Neural crest cell (in vitro differentiated cells): Measurements from ENCODE around the gene AGPAT1. TPM values are rescaled to one million over a fixed set of nuclear protein-coding genes. Genes with fewer than 3 reads are reported as not detected.

ENCODE experiments used
- DNase-seq: peaks from one replicate; pipeline ENCODE4 v3.0.0; 2021; ENCODE audit warnings: low read depth, mixed read lengths, low spot score
- H3K27ac Mint-ChIP-seq: one replicate; pipeline ENCODE4 v1.8.0; 2021; ENCODE audit warnings: mild to moderate bottlenecking, mixed read lengths; ENCODE audit not compliant: unreplicated experiment
- H3K27me3 Mint-ChIP-seq: 2 replicates; pipeline ENCODE4 v1.8.0; 2021; ENCODE audit warnings: low read depth, mild to moderate bottlenecking, mixed read lengths
- H3K36me3 Mint-ChIP-seq: 2 replicates; pipeline ENCODE4 v1.8.0; 2021; ENCODE audit warnings: low read depth, mild to moderate bottlenecking, mixed read lengths
- H3K4me1 Mint-ChIP-seq: 2 replicates; pipeline ENCODE4 v1.8.0; 2021; ENCODE audit warnings: mixed read lengths
- H3K4me3 Mint-ChIP-seq: one replicate; pipeline ENCODE4 v1.8.0; 2021; ENCODE audit warnings: mild to moderate bottlenecking, mixed read lengths
- H3K9me3 Mint-ChIP-seq: 2 replicates; pipeline ENCODE4 v1.8.0; 2021; ENCODE audit warnings: mixed read lengths
- total RNA-seq: library from RNA; stranded (reverse); gene quantifications from 2 replicates; pipeline ENCODE4 v1.2.1, GENCODE V29; 2021
- TF ChIP-seq, protein P1 (sequence below): fragments of 200-600 bp; sonication (generic); conservative IDR thresholded peaks from 2 replicates; pipeline ENCODE4 v1.5.0; 2021; ENCODE audit warnings: antibody characterized with exemption, mild to moderate bottlenecking

The AGPAT1 gene
- total RNA-seq, 1 donor from 2014 or later, result 88.9 TPM

GRCh38 chr6:32170294-32170693 lies 5.6 kb downstream of the AGPAT1 start:
- Mint-ChIP-seq H3K36me3 (peaks cover 27% of the 10 kb centered on the region), H3K9me3 (no peaks in the 10 kb centered on the region), H3K4me1 (peaks cover 49% of the 10 kb centered on the region), H3K27ac (no peak overlapping the region), H3K27me3 (peaks cover 3% of the 10 kb centered on the region), H3K4me3 (peak overlapping the region; percentile 61)
- no peak for DNase-seq
- TF ChIP-seq, protein P1, sequence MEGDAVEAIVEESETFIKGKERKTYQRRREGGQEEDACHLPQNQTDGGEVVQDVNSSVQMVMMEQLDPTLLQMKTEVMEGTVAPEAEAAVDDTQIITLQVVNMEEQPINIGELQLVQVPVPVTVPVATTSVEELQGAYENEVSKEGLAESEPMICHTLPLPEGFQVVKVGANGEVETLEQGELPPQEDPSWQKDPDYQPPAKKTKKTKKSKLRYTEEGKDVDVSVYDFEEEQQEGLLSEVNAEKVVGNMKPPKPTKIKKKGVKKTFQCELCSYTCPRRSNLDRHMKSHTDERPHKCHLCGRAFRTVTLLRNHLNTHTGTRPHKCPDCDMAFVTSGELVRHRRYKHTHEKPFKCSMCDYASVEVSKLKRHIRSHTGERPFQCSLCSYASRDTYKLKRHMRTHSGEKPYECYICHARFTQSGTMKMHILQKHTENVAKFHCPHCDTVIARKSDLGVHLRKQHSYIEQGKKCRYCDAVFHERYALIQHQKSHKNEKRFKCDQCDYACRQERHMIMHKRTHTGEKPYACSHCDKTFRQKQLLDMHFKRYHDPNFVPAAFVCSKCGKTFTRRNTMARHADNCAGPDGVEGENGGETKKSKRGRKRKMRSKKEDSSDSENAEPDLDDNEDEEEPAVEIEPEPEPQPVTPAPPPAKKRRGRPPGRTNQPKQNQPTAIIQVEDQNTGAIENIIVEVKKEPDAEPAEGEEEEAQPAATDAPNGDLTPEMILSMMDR, result no peak

GRCh38 chr6:32168807-32169591 lies 6.9 kb downstream of the AGPAT1 start:
- peak overlapping the region; percentile 54 for H3K27ac Mint-ChIP-seq
- H3K36me3 Mint-ChIP-seq, result peaks cover 30% of the 10 kb centered on the region

GRCh38 chr6:32168350-32168749 lies 7.5 kb downstream of the AGPAT1 start:
- Mint-ChIP-seq H3K9me3 (no peaks in the 10 kb centered on the region), H3K36me3 (peaks cover 30% of the 10 kb centered on the region), H3K27ac (peak overlapping the region; percentile 54), H3K4me3 (peak overlapping the region; percentile 74), H3K4me1 (peaks cover 49% of the 10 kb centered on the region), H3K27me3 (peaks cover 3% of the 10 kb centered on the region)
- DNase-seq, result no peak
- TF ChIP-seq, protein P1, result no peak

More at GRCh38 chr6:32168807-32169591, 6.9 kb downstream of the AGPAT1 start:
- peaks cover 47% of the 10 kb centered on the region for H3K4me1 Mint-ChIP-seq
- H3K27me3 Mint-ChIP-seq, result peaks cover 3% of the 10 kb centered on the region
- no peaks in the 10 kb centered on the region for H3K9me3 Mint-ChIP-seq
- DNase-seq, result no peak
- peak overlapping the region; percentile 74 for H3K4me3 Mint-ChIP-seq
- TF ChIP-seq, protein P1, result no peak

DNA sequence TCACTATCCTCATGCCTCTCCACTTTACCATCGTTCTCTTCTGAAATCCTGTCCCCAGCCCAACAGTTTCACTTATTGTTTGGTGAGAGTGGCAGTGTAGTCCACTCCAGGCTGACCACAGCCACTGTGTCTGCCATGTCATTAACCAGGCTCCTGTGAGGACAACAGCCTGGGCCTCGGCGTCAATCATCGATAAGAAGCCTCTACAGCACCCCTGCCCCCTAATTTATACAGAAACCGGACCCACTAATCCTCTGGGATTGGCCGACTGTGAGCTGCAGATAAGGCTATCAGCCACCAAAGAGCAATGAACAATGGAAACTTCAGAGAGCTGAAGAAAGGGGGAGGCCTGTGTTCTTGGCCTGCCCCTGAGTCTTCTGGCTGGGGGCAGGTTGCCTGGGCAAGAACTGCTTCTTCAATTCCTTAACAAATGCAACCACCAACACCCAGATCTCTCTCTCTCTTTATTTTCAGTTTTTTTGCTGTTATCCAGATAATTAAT lies 8.1 kb downstream of the AGPAT1 start:
- Mint-ChIP-seq H3K27me3 (peaks cover 3% of the 10 kb centered on the region), H3K4me1 (peaks cover 53% of the 10 kb centered on the region), H3K4me3 (peak overlapping the region; percentile 74), H3K36me3 (peaks cover 35% of the 10 kb centered on the region), H3K27ac (peak overlapping the region; percentile 90), H3K9me3 (no peaks in the 10 kb centered on the region)
- no peak for DNase-seq
- TF ChIP-seq, protein P1, result no peak

DNA sequence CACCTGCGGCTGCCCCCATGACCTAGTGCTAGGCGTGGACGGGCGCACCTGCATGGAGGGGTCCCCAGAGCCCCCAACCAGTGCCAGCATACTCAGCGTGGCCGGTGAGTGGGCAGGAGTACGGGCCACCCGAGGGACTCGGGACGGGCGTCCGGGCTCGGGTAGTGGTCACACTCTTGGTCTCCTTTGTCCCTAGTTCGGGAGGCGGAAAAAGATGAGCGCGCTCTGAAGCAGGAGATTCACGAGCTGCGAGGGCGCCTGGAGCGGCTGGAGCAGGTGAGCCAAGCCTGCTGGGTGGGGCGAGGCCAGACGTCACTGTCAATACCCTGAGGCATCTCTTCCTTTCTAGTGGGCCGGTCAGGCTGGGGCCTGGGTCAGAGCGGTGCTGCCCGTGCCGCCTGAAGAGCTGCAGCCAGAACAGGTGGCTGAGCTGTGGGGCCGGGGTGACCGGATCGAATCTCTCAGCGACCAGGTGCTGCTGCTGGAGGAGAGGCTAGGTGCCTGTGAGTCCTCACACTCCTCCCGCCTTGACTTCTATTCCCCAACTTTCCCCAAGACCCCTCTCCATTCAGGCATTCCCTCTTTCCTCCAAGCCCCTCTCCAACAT lies 8.6 kb downstream of the AGPAT1 start:
- no peak for DNase-seq
- Mint-ChIP-seq H3K36me3 (peaks cover 40% of the 10 kb centered on the region), H3K27me3 (peaks cover 3% of the 10 kb centered on the region), H3K4me3 (peak overlapping the region; percentile 74), H3K9me3 (no peaks in the 10 kb centered on the region), H3K27ac (peak overlapping the region; percentile 90), H3K4me1 (peaks cover 54% of the 10 kb centered on the region)
- TF ChIP-seq, protein P1, result no peak
